RWPE2 (cell line): ENCODE measurements around the gene TRIML1.

ENCODE experiments used
- ATAC-seq: fragments of 200-7000 bp; cut with Tn5 transposase; 3 replicates; pipeline ENCODE4 v1.9.1; 2021; ENCODE audit warnings: low read depth
- DNase-seq: peaks from one replicate; pipeline ENCODE4 v3.0.0-alpha.2; 2020; ENCODE audit warnings: low spot score
- H3K27ac ChIP-seq: fragments of 450-650 bp; 2 replicates; pipeline ENCODE4 v1.5.1; 2017; ENCODE audit warnings: mild to moderate bottlenecking; ENCODE audit not compliant: poor library complexity, severe bottlenecking
- H3K27me3 ChIP-seq: fragments of 250-450 bp; sonication (Bioruptor Pico); 2 replicates; pipeline ENCODE4 v1.5.1; 2021; ENCODE audit warnings: mild to moderate bottlenecking, moderate library complexity; ENCODE audit not compliant: insufficient read depth, poor library complexity, severe bottlenecking
- H3K36me3 ChIP-seq: fragments of 250-450 bp; sonication (Bioruptor Pico); 2 replicates; pipeline ENCODE4 v1.5.1; 2020; ENCODE audit warnings: low read depth, mild to moderate bottlenecking, moderate library complexity
- H3K4me1 ChIP-seq: fragments of 250-450 bp; sonication (Bioruptor Pico); 2 replicates; pipeline ENCODE4 v1.5.1; 2021; ENCODE audit warnings: mild to moderate bottlenecking, moderate library complexity; ENCODE audit not compliant: insufficient read depth, poor library complexity, severe bottlenecking
- H3K4me3 ChIP-seq: fragments of 250-450 bp; sonication (Bioruptor Pico); 2 replicates; pipeline ENCODE4 v1.5.1; 2021; ENCODE audit warnings: mild to moderate bottlenecking, moderate library complexity; ENCODE audit not compliant: severe bottlenecking
- H3K9me3 ChIP-seq: fragments of 250-450 bp; sonication (Bioruptor Pico); 2 replicates; pipeline ENCODE4 v1.5.1; 2021; ENCODE audit warnings: mild to moderate bottlenecking, moderate library complexity; ENCODE audit not compliant: severe bottlenecking
- CTCF ChIP-seq: fragments of 450-650 bp; IDR thresholded peaks from one replicate; pipeline ENCODE4 v1.5.1; 2017; ENCODE audit warnings: mild to moderate bottlenecking, moderate library complexity; ENCODE audit not compliant: poor library complexity, severe bottlenecking

TRIML1 gene

DNA sequence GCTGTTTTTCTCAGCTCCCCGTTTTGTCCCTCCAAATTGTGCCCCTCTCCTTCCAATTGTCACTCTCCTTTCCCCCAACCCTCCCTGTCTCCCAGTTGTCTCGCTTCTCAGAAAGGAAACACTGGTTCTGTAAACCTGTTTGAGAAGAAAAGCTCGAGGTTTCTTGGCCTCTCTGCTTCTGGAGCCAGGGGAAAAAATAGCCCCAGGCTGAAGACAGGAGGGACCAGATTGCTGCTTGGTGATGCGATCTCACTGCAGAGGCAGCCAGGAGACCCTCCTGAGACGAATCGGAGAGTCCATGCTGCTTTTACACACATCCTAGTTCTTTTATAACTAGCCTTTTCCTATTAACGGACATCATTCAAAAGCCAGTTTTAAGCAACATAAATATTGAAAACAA is 21.2 kb downstream of the TRIML1 start:
- Histone ChIP-seq H3K4me3 (no peak overlapping the region), H3K4me1 (peaks cover 4% of the 10 kb centered on the region), H3K27ac (no peak overlapping the region), H3K9me3 (no peaks in the 10 kb centered on the region), H3K27me3 (no peaks in the 10 kb centered on the region), H3K36me3 (no peaks in the 10 kb centered on the region)
- no peak for ATAC-seq
- DNase-seq: no peak
- no peak for TF ChIP-seq CTCF

GRCh38 chr4:188161167-188161566 is 21.9 kb downstream of the TRIML1 start:
- no peak for TF ChIP-seq CTCF
- no peaks in the 10 kb centered on the region for H3K27me3 ChIP-seq
- no peak overlapping the region for H3K27ac ChIP-seq
- H3K4me3 ChIP-seq: no peak overlapping the region
- DNase-seq: no peak
- H3K9me3 ChIP-seq: no peaks in the 10 kb centered on the region
- ATAC-seq: no peak
- H3K36me3 ChIP-seq: no peaks in the 10 kb centered on the region
- peaks cover 4% of the 10 kb centered on the region for H3K4me1 ChIP-seq

GRCh38 chr4:188162698-188163097 is 23.5 kb downstream of the TRIML1 start:
- Histone ChIP-seq H3K36me3 (no peaks in the 10 kb centered on the region), H3K4me1 (peaks cover 4% of the 10 kb centered on the region), H3K27ac (no peak overlapping the region), H3K9me3 (no peaks in the 10 kb centered on the region), H3K27me3 (no peaks in the 10 kb centered on the region), H3K4me3 (no peak overlapping the region)
- ATAC-seq: no peak
- no peak for DNase-seq
- no peak for TF ChIP-seq CTCF

- no peak for ATAC-seq
- Histone ChIP-seq H3K27me3 (no peaks in the 10 kb centered on the region), H3K9me3 (no peaks in the 10 kb centered on the region), H3K4me1 (peaks cover 4% of the 10 kb centered on the region), H3K36me3 (no peaks in the 10 kb centered on the region), H3K4me3 (no peak overlapping the region), H3K27ac (no peak overlapping the region)
- no peak for TF ChIP-seq CTCF
- DNase-seq: no peak
Measured at GRCh38 chr4:188168726-188169373, 29.6 kb downstream of the TRIML1 start.

- no peak overlapping the region for H3K27ac ChIP-seq
- H3K4me1 ChIP-seq: peaks cover 4% of the 10 kb centered on the region
- no peaks in the 10 kb centered on the region for H3K27me3 ChIP-seq
- no peaks in the 10 kb centered on the region for H3K36me3 ChIP-seq
- ATAC-seq (peak; percentile 71), DNase-seq (no peak)
- H3K9me3 ChIP-seq: no peaks in the 10 kb centered on the region
- no peak overlapping the region for H3K4me3 ChIP-seq
- TF ChIP-seq CTCF: no peak
Measured at GRCh38 chr4:188171551-188171950, 32.3 kb downstream of the TRIML1 start.
